DOHH2 (cell line): Measurements from ENCODE around the gene GABRA4.

ENCODE experiments used
- EZH2phosphoT487 ChIP-seq: fragments of 200-600 bp; sonication (generic); IDR thresholded peaks from 2 replicates; pipeline ENCODE4 v1.6.1; 2017; ENCODE audit warnings: borderline replicate concordance, mild to moderate bottlenecking, antibody characterized with exemption, low read length, moderate library complexity, mixed read lengths
- TF ChIP-seq, protein P1 (sequence below): fragments of 200-600 bp; sonication (generic); IDR thresholded peaks from one replicate; pipeline ENCODE4 v1.5.1; 2014; ENCODE audit warnings: antibody characterized with exemption, mild to moderate bottlenecking, low read depth, low read length; ENCODE audit not compliant: poor library complexity, severe bottlenecking

DNA sequence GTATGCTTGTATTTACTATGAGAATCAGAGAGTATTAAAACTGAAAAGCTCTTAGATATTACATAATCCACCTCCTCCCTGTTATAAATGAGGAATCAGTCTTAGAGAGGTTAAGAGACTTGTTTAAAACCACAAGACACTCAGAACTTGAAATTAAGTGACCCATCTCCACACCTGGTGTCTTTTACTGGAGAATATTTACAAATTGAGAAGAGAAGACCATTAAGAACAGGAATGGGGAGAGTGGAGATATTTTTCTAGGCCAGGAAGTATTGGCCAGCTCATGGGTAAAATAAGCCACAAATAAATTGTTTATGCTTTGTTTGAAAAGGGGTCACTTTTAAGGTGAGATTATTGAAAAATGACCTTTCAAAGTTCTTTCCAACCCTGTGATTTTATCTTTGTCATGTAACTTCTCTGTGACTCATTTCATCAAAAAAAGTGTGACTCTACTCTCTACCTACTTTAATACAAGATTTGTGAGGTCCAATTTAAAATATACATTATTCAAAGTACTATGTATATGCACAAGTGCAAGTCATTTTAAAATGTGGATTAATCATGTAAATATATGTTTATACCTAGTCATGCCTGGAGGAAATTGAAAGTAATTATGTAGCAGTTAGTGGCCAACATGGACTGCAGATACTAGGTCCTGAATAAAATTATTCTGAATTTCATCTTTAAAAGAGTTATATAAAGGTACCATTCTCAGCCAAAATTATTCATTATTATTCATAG is 68.4 kb downstream of the GABRA4 start:
- TF ChIP-seq, protein P1, sequence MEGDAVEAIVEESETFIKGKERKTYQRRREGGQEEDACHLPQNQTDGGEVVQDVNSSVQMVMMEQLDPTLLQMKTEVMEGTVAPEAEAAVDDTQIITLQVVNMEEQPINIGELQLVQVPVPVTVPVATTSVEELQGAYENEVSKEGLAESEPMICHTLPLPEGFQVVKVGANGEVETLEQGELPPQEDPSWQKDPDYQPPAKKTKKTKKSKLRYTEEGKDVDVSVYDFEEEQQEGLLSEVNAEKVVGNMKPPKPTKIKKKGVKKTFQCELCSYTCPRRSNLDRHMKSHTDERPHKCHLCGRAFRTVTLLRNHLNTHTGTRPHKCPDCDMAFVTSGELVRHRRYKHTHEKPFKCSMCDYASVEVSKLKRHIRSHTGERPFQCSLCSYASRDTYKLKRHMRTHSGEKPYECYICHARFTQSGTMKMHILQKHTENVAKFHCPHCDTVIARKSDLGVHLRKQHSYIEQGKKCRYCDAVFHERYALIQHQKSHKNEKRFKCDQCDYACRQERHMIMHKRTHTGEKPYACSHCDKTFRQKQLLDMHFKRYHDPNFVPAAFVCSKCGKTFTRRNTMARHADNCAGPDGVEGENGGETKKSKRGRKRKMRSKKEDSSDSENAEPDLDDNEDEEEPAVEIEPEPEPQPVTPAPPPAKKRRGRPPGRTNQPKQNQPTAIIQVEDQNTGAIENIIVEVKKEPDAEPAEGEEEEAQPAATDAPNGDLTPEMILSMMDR: no peak
- no peak for TF ChIP-seq EZH2phosphoT487
